ENCODE results near the gene MRAP2. TPM values are rescaled to one million over a fixed set of nuclear protein-coding genes. Genes with fewer than 3 reads are reported as not detected.

The MRAP2 gene
- total RNA-seq (2022; extraction: Qiagen RNA extraction; ENCODE audit: low read depth): 1.1 to 2.0 TPM (median 1.8 TPM) in 5 replicates

GRCh38 chr6:84033523-84034451 lies at the start of gene MRAP2:
Gene MRAP2, plus strand, starts transcription at chr6:84033772. Its CDS starts 21,547 bp downstream, at chr6:84055319.

Other genes with a start within 250 kb of the MRAP2 start
- 0.65 to 0.91 TPM in 2 of 5 replicates, not detected in the others for gene RIPPLY2, start 180.4 kb upstream of the MRAP2 start, total RNA-seq (2022; extraction: Qiagen RNA extraction; ENCODE audit: low read depth)
- 17.8 to 28.7 TPM (median 24.7 TPM) in 5 replicates for gene CYB5R4, start 174.1 kb upstream of the MRAP2 start, total RNA-seq (2022; extraction: Qiagen RNA extraction; ENCODE audit: low read depth)
- gene CEP162, start 193.9 kb downstream of the MRAP2 start, total RNA-seq (2022; extraction: Qiagen RNA extraction; ENCODE audit: low read depth): 1.2 to 3.0 TPM (median 1.7 TPM) in 5 replicates

Data from A549 treated with ZK216348 at 1 μM for 4 hours (cell line).